Mucosa of rectum (tissue), 2 donors: ENCODE measurements around the gene RNF2.

Experiments
- H3K27ac ChIP-seq, 2 donors: one replicate each; pipeline ENCODE4 v1.7.0; 2013; ENCODE audit warnings: inconsistent platforms in 2 of 2, low read depth in 2 of 2, low read length in 2 of 2
- H3K27me3 ChIP-seq, 2 donors: one replicate each; pipeline ENCODE4 v1.7.0; 2013; ENCODE audit warnings: low read length in 2 of 2; ENCODE audit not compliant: control insufficient read depth in 2 of 2, insufficient read depth in 2 of 2
- H3K36me3 ChIP-seq, 2 donors: one replicate each; pipeline ENCODE4 v1.7.0; 2013; ENCODE audit warnings: low read length in 2 of 2; ENCODE audit not compliant: control insufficient read depth in 2 of 2, insufficient read depth in 2 of 2
- H3K4me1 ChIP-seq, 2 donors: one replicate each; pipeline ENCODE4 v1.7.0; 2013; ENCODE audit warnings: low read length in 2 of 2, mild to moderate bottlenecking in 1 of 2; ENCODE audit not compliant: control insufficient read depth in 2 of 2, insufficient read depth in 2 of 2
- H3K4me3 ChIP-seq, 2 donors: one replicate each; pipeline ENCODE4 v1.7.0; 2013; ENCODE audit warnings: low read length in 2 of 2
- H3K9ac ChIP-seq, 2 donors: one replicate each; pipeline ENCODE4 v1.7.0; 2013; ENCODE audit warnings: low read length in 2 of 2, low read depth in 1 of 2, mild to moderate bottlenecking in 1 of 2
- H3K9me3 ChIP-seq, 2 donors: one replicate each; pipeline ENCODE4 v1.7.0; 2013; ENCODE audit warnings: low read length in 2 of 2; ENCODE audit not compliant: control insufficient read depth in 2 of 2
- donor health status: healthy.
- donor health status: Normal muscosa, but diverticular disease.

The RNF2 gene

DNA sequence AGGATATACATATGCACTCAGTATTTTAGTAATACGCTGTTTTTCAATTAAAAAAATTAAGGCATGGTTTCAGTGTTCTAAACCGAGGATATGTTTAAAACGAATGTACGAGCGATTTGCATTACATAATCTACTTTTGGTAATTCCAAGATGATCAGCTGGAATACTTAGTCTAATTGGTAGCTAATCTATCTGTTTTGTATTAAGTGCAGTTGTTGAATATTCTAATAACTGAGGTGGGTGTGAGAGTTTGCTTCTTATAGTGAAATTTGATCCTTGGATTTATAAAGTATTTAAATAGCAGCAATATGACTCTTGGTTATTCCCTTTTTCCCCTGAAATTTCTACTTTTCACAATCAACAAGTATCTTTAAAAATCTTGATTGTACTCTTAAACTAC lies 1.3 kb downstream of the RNF2 start:
- H3K27me3 ChIP-seq: no peaks in the 10 kb centered on the region
- H3K9me3 ChIP-seq: no peaks in the 10 kb centered on the region
- no peaks in the 10 kb centered on the region for H3K36me3 ChIP-seq
- H3K4me1 ChIP-seq: peaks cover 11 to 19% of the 10 kb centered on the region in 2 donors
- peak overlapping the region; percentile 89 to 93 for H3K4me3 ChIP-seq
- H3K27ac ChIP-seq: no peak overlapping the region
- H3K9ac ChIP-seq: peak overlapping the region; percentile 81 to 85

DNA sequence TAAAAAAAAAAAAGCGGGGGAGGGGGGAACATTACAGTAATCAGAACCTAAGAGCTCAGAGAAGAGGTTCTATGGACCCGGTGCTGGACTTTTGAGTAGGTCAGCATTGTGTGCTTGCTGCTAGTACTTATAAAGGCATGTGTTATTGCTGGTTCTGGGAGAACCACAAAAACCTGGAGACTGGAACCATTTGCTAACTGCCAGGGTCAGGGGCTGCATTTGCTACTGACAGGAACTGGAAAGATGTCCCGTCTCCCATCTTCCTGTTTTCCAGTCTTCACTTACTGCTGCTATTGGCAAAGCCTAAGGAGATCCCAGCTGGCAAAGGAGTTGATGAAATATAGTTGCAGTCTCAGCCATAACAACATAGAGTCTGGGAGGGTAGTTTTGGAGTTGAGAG lies 4.3 kb downstream of the RNF2 start:
- no peaks in the 10 kb centered on the region for H3K36me3 ChIP-seq
- H3K9me3 ChIP-seq: no peaks in the 10 kb centered on the region
- no peak overlapping the region for H3K27ac ChIP-seq
- H3K4me1 ChIP-seq: peaks cover 10 to 19% of the 10 kb centered on the region in 2 donors
- no peak overlapping the region for H3K9ac ChIP-seq
- H3K27me3 ChIP-seq: no peaks in the 10 kb centered on the region
- no peak overlapping the region for H3K4me3 ChIP-seq

DNA sequence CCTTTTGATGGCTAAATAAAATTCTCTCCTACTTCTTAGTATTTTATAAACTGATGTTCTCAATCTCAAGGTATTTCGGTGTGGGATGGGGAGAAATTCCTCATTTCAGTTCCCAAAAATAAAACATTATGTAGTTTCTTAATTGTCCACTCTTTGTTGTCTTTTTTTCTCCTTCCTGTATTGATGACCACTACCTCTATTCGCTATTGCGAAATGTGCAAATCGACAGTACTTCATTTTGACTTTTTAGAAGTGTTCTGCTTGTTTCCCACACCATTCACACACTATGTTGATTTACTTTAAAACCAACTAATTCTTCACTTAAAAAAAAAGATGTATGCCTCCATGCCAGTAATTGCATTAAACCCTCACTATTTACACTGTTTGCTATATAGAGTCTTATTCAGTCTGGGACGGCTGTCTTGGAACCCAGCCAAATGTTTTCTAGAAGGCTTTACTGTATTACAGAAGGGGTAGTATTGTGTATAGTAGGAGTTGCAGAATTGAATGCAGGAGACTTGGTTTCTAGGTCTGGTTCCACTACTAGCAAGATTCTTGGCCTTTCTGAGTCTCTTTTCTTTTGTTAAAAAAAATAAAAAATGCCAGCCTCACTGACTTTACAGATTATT lies 5.6 kb downstream of the RNF2 start:
- no peak overlapping the region for H3K27ac ChIP-seq
- no peak overlapping the region for H3K4me3 ChIP-seq
- H3K9ac ChIP-seq: no peak overlapping the region

DNA sequence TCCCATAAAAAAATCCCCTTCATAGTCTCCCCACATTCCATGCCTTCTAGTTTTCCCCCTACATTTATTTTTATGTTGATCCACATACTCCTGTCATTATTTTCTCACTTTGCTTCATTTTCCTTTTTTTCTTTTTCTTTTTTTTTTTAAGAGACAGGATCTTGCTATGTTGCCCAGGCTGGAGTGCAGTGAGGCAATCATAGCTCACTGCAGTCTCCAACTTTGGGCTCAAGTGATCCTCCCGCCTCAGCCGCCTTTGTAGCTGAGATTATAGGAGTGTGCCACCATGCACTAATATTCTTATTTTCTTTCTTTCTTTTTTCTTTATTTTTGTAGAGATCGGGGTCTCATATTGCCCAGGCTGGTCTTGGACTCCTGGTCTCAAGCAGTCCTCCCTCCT lies 7.8 kb downstream of the RNF2 start:
- H3K36me3 ChIP-seq: no peaks in the 10 kb centered on the region
- H3K9ac ChIP-seq: no peak overlapping the region
- no peak overlapping the region for H3K27ac ChIP-seq
- H3K4me3 ChIP-seq: no peak overlapping the region
- H3K9me3 ChIP-seq: no peaks in the 10 kb centered on the region
- H3K27me3 ChIP-seq: no peaks in the 10 kb centered on the region
- H3K4me1 ChIP-seq: no peaks in the 10 kb centered on the region

More for the DNA sequence above, 5.6 kb downstream of the RNF2 start:
- H3K9me3 ChIP-seq: no peaks in the 10 kb centered on the region
- H3K27me3 ChIP-seq: no peaks in the 10 kb centered on the region
- H3K36me3 ChIP-seq: no peaks in the 10 kb centered on the region
- H3K4me1 ChIP-seq: peaks cover 9 to 15% of the 10 kb centered on the region in 2 donors

DNA sequence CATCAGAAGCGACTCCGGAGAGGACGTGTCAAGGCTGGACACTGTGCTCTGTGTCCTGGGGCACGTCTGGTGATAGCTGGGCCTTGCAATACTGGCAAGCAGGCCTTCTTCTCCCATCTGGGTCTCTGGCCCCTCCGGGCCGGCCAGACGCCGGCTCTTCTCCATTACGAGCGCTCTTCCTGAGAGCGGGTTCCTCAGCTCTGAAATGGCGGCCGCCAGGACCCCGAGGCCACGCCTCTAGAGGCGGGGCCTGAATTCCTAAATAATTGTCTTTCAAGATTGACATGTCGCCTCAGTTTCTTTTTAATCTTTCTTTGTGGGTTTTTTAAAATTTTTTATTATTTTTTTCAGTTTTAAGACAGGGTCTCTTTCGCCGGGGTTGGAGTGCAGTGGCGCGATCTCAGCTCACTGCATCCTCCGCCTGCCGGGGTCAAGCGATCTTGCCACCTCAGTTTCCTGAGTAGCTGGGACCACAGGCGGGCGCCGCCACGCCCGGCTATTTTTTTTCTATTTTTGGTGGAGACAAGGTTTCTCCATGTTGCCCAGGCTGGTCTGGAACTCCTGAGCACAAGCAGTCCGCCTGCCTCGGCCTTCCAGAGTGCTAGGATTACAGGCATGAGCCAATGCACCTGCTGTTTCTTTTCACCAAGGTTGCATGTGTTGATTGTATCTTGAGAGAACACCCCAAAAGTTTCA lies 9.2 kb downstream of the RNF2 start:
- no peak overlapping the region for H3K4me3 ChIP-seq
- no peak overlapping the region for H3K27ac ChIP-seq
- H3K4me1 ChIP-seq: no peaks in the 10 kb centered on the region
- H3K9me3 ChIP-seq: no peaks in the 10 kb centered on the region
- no peaks in the 10 kb centered on the region for H3K27me3 ChIP-seq
- H3K36me3 ChIP-seq: no peaks in the 10 kb centered on the region
- H3K9ac ChIP-seq: no peak overlapping the region

DNA sequence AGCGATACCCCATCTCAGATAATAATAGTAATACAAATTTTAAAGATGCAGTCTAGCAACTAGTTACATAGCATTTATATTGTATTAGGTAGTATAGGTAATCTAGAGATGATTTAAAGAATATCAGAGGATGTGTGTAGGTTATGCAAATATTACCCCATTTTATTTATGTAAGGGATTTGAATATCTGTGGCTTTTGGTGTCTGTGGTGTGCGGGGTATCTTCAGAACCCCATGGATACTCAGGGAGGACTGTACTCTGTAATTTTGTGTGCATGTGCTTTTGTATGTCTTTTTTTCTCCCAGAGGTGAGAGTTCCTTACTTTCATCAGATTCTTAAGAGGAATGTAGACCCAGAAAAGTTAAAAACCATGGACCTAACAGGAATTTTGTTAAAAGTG lies 12.8 kb downstream of the RNF2 start:
- no peak overlapping the region for H3K9ac ChIP-seq
- H3K4me3 ChIP-seq: no peak overlapping the region
- no peaks in the 10 kb centered on the region for H3K27me3 ChIP-seq
- H3K9me3 ChIP-seq: no peaks in the 10 kb centered on the region
- no peak overlapping the region for H3K27ac ChIP-seq
- peaks cover 0 to 4% of the 10 kb centered on the region in 2 donors for H3K4me1 ChIP-seq
- no peaks in the 10 kb centered on the region for H3K36me3 ChIP-seq

DNA sequence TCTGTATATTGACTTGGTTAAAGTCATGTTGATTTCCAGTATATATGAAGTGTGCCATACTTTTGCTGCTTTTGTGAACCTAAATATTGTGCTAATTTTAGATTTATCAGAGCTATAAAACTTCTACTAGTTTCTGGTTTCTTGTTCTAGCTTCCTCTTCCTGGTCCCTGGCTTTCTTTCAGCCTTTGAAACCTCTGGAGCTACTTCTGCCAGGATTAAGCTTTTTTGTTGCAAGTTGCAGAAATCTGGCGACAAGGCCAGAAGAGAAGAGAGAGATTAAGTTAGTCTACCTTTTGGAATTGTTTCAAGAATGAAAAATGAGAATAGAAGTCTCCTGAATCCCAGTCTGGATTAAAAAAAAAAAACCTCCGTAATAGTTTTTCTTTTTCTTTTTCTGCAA lies 13.5 kb downstream of the RNF2 start:
- Histone ChIP-seq H3K4me3 (no peak overlapping the region), H3K4me1 (peaks cover 0 to 4% of the 10 kb centered on the region in 2 donors), H3K36me3 (no peaks in the 10 kb centered on the region), H3K9ac (no peak overlapping the region), H3K27me3 (no peaks in the 10 kb centered on the region), H3K9me3 (no peaks in the 10 kb centered on the region), H3K27ac (no peak overlapping the region)

DNA sequence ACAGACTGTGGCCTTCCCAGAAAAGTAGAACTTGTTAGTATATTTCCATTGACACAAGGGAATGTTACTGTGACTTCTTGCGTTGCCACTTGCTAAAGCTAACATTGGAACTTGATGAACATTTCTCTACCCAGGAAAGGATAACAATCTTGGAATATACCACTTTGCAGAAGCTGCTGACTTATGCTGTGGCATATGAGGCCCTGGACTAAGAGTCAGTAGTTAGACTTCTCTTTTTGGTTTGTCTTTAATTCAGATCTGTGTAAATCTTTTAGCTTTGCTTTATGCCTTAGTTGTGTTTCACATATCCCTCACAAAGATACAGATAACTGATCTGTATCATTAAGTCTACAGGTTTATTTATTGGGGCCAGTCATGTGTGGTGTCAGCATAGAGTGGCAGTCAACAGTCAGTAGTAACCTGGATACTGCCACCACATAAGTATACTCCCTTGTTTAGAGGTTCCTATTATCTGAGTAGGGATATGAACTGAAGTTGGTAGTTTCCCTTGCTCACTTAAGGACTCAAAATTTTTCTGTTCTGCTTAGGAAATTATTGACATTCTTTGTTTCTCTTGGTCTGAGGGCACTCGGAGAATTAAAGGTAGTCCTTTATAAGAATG lies 14.7 kb downstream of the RNF2 start:
- Histone ChIP-seq H3K9me3 (no peaks in the 10 kb centered on the region), H3K4me1 (peaks cover 0 to 4% of the 10 kb centered on the region in 2 donors), H3K36me3 (no peaks in the 10 kb centered on the region), H3K27me3 (no peaks in the 10 kb centered on the region), H3K4me3 (no peak overlapping the region), H3K9ac (no peak overlapping the region), H3K27ac (no peak overlapping the region)

DNA sequence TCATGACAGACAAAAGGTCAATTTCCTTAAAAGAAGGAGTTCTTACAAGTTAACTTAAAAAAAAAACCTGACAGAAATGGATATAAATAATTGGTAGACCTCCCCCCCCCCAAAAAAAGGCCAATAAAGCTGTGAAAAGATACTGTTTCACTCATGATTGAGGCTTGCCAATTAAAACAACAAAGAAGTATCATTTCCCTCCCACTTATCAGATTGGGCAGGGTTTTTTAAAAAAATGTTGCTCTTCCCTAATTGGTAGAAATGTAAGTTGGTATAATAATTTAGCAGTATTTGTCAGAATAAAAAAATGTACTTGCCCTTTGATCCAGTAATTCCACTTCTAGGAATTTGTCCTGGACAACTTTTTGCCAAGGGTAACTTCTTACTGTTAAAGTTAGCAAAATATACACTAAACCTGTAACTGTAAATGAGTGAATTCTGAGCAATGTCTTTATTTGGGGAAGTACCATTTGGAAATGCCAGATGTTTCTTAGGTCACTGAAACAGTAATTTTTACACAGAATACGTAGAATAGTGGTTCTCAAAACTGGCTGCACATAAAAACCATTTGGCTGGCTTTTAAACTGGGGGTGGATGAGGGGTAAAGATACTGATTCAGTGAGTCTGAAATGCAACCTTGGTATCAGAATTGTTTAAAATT lies 17.5 kb downstream of the RNF2 start:
- Histone ChIP-seq H3K9me3 (no peaks in the 10 kb centered on the region), H3K9ac (no peak overlapping the region), H3K27me3 (no peaks in the 10 kb centered on the region), H3K4me3 (no peak overlapping the region), H3K27ac (no peak overlapping the region), H3K4me1 (peaks cover 0 to 4% of the 10 kb centered on the region in 2 donors), H3K36me3 (no peaks in the 10 kb centered on the region)

DNA sequence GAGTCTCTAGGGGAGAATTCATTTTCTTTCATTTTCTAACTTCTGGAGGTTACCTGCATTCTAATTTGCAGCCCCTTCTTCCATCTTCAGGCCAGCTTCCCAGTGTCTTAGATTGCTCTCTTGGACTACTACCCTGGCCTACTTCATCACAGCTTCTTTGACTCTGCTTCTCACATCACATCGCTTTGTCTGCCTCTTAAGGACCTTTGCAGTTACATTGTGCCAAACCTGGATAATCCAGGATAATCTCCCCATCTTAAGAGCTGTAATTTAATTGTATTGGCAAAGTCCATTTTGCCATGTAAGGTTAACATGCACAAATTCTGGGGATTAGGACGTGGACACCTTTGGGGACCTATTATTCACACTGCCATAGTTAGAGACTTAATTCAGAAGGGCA lies 18.4 kb downstream of the RNF2 start:
- H3K36me3 ChIP-seq: no peaks in the 10 kb centered on the region
- no peak overlapping the region for H3K4me3 ChIP-seq
- H3K27me3 ChIP-seq: no peaks in the 10 kb centered on the region
- no peaks in the 10 kb centered on the region for H3K9me3 ChIP-seq
- H3K9ac ChIP-seq: no peak overlapping the region
- no peak overlapping the region for H3K27ac ChIP-seq
- peaks cover 0 to 4% of the 10 kb centered on the region in 2 donors for H3K4me1 ChIP-seq
